Measurements from ENCODE around the gene ZKSCAN7. TPM values are rescaled to one million over a fixed set of nuclear protein-coding genes. Genes with fewer than 3 reads are reported as not detected.

Gene ZKSCAN7
- total and polyA plus RNA-seq, 2 of the 8 experiments (the other 6 are each of a cell fraction or from before 2014, with no cell fraction given): 5.5 to 8.5 TPM

- no peak for TF ChIP-seq TAF7 (optimal IDR thresholded peaks at IDR 0.05; ENCODE audit: borderline replicate concordance, low read depth, low read length)
- no peak for TF ChIP-seq E2F6 (IDR thresholded peaks at IDR 0.05)
- no peak for TF ChIP-seq TBP (IDR thresholded peaks at IDR 0.05; ENCODE audit: low read depth, low read length)
These were observed 38.8 kb upstream of the ZKSCAN7 start (continued) for GRCh38 chr3:44516230-44516629.
